Retinal pigment epithelial cell (primary cell): ENCODE results near the gene TDRD1.
"Not testable (repeated sequence)": the region's sequence is repeated elsewhere in the genome, so short reads cannot be mapped to it uniquely, and the experiment has no call there.

ENCODE experiments used
- DNase-seq: peaks from one replicate; pipeline ENCODE4 v3.0.0-alpha.2; 2010; ENCODE audit warnings: low read depth
- H3K4me3 ChIP-seq: 2 replicates; pipeline ENCODE4 v1.5.1; 2011; ENCODE audit warnings: mild to moderate bottlenecking, low read length, control low read depth, moderate library complexity
- TF ChIP-seq, protein P1 (sequence below): conservative IDR thresholded peaks from 2 replicates; pipeline ENCODE4 v1.5.1; 2011; ENCODE audit warnings: low read depth, low read length, control low read depth, inconsistent platforms

The TDRD1 gene, protein sequence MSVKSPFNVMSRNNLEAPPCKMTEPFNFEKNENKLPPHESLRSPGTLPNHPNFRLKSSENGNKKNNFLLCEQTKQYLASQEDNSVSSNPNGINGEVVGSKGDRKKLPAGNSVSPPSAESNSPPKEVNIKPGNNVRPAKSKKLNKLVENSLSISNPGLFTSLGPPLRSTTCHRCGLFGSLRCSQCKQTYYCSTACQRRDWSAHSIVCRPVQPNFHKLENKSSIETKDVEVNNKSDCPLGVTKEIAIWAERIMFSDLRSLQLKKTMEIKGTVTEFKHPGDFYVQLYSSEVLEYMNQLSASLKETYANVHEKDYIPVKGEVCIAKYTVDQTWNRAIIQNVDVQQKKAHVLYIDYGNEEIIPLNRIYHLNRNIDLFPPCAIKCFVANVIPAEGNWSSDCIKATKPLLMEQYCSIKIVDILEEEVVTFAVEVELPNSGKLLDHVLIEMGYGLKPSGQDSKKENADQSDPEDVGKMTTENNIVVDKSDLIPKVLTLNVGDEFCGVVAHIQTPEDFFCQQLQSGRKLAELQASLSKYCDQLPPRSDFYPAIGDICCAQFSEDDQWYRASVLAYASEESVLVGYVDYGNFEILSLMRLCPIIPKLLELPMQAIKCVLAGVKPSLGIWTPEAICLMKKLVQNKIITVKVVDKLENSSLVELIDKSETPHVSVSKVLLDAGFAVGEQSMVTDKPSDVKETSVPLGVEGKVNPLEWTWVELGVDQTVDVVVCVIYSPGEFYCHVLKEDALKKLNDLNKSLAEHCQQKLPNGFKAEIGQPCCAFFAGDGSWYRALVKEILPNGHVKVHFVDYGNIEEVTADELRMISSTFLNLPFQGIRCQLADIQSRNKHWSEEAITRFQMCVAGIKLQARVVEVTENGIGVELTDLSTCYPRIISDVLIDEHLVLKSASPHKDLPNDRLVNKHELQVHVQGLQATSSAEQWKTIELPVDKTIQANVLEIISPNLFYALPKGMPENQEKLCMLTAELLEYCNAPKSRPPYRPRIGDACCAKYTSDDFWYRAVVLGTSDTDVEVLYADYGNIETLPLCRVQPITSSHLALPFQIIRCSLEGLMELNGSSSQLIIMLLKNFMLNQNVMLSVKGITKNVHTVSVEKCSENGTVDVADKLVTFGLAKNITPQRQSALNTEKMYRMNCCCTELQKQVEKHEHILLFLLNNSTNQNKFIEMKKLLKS

DNA sequence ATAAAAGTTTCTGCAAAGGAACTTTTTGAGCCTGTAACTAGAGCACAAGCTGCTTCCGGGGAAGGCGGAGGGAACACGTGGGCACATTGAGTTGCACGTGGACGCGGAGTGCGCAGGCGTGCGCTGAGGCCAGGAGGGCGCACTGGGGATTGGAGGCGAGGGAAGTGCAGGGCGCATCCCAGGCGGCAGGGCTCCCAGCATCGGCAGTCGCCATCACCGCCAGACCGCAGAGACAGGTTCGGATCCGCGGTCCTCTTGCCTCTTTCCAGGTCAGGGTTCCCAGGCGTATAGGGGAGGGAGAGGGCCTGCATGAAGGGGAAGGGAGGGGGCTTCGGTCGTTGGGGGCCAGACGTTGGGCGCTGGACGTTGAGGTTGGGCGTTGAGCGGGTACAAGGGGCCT lies at the start of gene TDRD1:
Gene TDRD1 (plus strand): TSS at position 206 of the 400 bp plus-strand sequence. CDS start 8,479 bp downstream, outside the sequence.
- no peak within 1 kb of the TSS for H3K4me3 ChIP-seq
- TF ChIP-seq, protein P1, sequence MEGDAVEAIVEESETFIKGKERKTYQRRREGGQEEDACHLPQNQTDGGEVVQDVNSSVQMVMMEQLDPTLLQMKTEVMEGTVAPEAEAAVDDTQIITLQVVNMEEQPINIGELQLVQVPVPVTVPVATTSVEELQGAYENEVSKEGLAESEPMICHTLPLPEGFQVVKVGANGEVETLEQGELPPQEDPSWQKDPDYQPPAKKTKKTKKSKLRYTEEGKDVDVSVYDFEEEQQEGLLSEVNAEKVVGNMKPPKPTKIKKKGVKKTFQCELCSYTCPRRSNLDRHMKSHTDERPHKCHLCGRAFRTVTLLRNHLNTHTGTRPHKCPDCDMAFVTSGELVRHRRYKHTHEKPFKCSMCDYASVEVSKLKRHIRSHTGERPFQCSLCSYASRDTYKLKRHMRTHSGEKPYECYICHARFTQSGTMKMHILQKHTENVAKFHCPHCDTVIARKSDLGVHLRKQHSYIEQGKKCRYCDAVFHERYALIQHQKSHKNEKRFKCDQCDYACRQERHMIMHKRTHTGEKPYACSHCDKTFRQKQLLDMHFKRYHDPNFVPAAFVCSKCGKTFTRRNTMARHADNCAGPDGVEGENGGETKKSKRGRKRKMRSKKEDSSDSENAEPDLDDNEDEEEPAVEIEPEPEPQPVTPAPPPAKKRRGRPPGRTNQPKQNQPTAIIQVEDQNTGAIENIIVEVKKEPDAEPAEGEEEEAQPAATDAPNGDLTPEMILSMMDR: no peak
- no peak for DNase-seq

DNA sequence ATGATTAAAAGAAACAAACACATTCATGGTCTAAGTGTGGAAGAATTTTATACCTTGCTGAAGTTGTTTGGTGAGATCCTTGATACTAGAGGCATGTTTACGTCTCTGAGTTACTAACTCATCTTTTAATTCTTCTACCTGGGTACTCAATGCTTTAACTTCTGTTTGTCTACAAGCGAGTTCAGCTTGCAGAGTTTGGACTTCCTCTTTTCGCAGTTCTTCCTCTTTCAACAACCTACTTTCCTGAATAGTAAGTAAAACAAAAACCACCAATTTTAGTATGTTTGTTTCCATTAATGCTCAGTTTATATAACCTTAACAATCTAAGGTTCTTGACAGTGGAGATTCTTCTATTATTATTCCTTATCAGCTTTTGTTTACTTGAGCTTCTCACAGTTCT lies 48.1 kb upstream of the TDRD1 start:
- H3K4me3 ChIP-seq: no peak overlapping the region
- no peak for DNase-seq
- TF ChIP-seq, protein P1: no peak

DNA sequence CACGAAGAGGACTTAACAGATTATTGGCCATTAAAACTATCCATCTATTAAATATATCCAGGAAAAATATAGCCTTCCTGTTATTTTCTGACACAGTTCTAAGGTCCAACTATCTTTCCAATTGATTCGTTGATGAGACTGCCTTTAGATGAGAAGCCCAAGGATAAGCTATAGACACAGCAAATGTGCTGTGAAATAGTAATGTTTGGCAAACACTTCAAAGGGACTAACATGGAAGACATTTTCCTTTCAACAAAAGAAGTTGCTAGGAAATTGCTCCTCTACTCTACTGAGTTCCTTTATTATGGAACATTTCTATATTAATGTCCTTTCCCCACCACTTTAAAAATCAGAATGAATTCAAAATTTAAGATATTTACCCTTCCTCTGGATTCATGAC lies 43.7 kb upstream of the TDRD1 start:
- H3K4me3 ChIP-seq: no peak overlapping the region
- TF ChIP-seq, protein P1: no peak
- DNase-seq: no peak

DNA sequence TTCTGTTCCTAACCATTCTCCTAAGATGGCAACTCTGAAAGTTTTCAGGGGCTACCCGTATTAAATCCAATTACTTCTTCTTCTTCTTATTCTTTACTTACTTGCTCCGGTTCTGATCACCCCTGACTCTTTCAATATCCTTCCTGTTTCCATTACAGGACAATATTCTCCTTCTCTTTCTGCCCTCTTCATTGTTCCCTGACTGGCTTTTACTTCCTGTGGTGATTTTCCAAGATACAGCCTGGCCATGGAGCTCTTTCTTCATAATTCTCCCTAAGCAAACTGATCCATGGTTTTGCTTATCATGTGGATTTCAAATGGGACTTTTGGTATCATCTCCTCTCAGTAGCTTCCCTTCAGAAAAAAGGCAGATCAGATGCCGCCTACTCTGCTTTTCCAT lies 40.6 kb upstream of the TDRD1 start:
- no peak overlapping the region for H3K4me3 ChIP-seq
- TF ChIP-seq, protein P1: no peak
- DNase-seq: no peak

DNA sequence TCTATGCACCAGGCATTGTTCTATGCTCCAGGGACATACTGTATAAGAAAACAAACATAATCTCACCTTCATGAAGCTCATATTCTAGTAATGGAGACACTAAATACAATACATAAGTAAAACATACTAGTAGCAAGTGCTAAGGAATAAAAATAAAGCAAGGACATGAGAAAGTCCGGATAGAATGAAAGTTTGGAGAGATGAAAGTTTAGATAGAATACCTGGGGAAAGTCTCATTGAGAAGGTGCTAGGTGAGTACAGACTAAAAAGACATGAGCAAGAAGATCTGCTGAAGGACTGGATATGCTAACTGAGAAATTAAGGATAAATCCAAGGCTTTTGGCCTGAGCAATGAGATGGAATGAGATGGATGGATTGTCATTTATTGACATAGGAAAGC lies 39.1 kb upstream of the TDRD1 start:
- TF ChIP-seq, protein P1: no peak

DNA sequence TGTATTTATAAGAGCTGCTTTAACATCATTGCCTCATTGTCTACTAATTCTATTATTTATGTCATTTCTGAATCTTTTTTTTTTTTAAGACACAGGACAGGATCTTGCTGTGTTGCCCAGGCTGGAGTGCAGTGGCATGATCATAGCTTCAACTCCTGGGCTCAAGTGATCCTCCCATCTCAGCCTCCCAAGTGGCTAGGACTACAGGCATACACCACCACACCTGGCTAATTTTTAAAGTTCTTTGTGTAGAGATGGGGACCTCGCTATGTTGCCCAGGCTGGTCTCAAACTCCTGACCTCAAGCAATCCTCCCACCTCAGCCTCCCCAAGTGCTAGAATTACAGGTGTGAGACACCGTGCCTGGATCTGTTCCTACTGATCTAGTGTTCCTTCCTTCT lies 38.3 kb upstream of the TDRD1 start:
- not testable (repeated sequence) for DNase-seq, H3K4me3 ChIP-seq

More for the DNA sequence above, 39.1 kb upstream of the TDRD1 start:
- H3K4me3 ChIP-seq: no peak overlapping the region
- no peak for DNase-seq

DNA sequence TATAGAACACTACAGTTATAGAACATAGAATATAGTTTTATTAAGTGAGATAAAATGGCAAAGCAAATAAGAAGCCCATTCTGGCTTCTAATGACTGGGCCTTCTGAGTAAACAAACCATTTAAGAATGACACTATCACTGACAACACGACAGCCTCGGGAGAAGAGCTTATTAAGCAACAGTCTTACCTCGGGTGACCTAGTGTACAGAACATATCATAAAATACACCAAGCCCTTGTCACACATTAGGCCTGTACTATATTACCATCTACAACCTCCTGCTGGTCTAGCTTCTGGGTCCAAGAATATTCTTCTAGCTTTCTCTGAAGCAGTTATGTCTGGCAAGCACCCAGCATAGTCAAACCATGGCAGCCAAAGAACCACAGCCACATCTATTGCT lies 37.1 kb upstream of the TDRD1 start:
- TF ChIP-seq, protein P1: no peak
- no peak for DNase-seq
- no peak overlapping the region for H3K4me3 ChIP-seq
